ENCODE data around the gene TET2. TPM values are rescaled to one million over a fixed set of nuclear protein-coding genes. Genes with fewer than 3 reads are reported as not detected.

The TET2 gene
- total RNA-seq, 4 donors from 2014 or later = 22.0 to 31.5 (median 28.0) TPM

DNA sequence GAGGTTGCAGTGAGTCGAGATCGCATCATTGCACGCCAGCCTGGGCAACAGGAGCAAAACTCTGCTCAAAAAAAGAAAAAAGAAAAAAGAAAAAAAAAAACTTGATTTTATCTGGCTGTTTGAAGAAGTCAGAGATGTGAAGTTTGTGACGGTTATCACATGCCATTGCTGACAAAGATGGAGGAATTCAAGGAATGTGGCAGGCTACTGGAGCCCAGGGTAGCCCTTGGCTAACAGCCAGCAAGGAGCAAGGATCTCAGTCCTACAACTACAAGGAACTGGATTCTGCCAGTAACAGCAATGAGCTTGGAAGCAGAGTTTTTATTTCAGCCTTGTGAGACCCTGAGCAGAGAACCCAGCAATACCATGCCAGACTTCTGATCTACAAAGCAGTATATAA, 24.3 kb upstream of the TET2 start:
- WGBS = 78% methylated on average over 4 of the region's 4 CpGs
- Histone ChIP-seq H3K27ac (replicated peaks in 1 of 4) (no peak overlapping the region), H3K27me3 (no peaks in the 10 kb centered on the region), H3K9me3 (no peaks in the 10 kb centered on the region), H3K4me3 (no peak overlapping the region), H3K4me1 (no peaks in the 10 kb centered on the region), H3K36me3 (no peaks in the 10 kb centered on the region)
- no peak for DNase-seq (ENCODE audit: extremely low spot score)
- TF ChIP-seq EP300 (IDR thresholded peaks at IDR 0.05) (no peak), POLR2AphosphoS5 (IDR thresholded peaks at IDR 0.05) (no peak), POLR2A (IDR thresholded peaks at IDR 0.05; ENCODE audit: low read depth) (no peak)
- TF ChIP-seq, protein P1, sequence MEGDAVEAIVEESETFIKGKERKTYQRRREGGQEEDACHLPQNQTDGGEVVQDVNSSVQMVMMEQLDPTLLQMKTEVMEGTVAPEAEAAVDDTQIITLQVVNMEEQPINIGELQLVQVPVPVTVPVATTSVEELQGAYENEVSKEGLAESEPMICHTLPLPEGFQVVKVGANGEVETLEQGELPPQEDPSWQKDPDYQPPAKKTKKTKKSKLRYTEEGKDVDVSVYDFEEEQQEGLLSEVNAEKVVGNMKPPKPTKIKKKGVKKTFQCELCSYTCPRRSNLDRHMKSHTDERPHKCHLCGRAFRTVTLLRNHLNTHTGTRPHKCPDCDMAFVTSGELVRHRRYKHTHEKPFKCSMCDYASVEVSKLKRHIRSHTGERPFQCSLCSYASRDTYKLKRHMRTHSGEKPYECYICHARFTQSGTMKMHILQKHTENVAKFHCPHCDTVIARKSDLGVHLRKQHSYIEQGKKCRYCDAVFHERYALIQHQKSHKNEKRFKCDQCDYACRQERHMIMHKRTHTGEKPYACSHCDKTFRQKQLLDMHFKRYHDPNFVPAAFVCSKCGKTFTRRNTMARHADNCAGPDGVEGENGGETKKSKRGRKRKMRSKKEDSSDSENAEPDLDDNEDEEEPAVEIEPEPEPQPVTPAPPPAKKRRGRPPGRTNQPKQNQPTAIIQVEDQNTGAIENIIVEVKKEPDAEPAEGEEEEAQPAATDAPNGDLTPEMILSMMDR (IDR thresholded peaks at IDR 0.05) = no peak
- intact Hi-C loops (cut with DNase I) = no loop called here

DNA sequence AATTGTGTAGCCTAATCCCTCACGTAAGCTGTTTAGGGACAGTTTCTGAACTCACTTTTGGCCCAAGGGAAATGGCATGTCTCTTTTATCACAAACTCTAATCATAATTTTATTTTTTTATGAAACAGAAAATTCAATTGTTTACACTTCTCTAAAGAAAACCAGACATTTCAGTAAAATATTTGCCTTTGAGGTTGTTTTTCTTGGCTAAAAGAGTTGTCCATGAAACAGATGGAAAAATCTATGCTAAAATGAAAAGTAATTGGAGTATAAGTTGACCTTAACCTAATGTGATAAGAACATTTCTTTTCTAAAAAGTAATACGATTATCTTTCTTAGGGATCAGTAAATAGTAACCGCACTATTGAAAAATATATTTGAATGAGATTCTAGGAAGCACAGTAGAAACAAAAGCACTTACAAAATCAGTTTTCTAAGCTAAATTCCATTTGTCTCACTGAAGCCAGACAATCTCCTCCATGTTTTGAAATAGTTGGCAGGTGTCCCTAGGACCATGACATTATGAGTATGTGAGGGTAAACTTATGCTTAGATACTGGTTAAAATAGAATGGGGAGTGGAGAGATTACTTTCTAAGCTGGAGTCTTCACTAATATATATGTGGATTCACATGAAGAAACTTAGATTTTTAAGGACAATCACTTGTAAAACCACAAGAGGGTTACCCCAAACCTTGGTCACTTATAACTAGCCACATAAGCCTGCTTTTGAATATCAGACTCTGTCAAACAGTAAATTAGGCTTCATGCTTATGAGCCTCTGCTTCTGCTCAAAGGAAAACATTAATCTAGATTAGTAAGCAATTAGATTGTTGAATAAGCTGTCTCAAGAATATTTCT, 20.1 kb upstream of the TET2 start:
- Histone ChIP-seq H3K27me3 (no peaks in the 10 kb centered on the region), H3K9me3 (no peaks in the 10 kb centered on the region), H3K4me1 (no peaks in the 10 kb centered on the region), H3K27ac (replicated peaks in 1 of 4) (no peak overlapping the region), H3K4me3 (no peak overlapping the region), H3K36me3 (no peaks in the 10 kb centered on the region)
- TF ChIP-seq POLR2AphosphoS5 (IDR thresholded peaks at IDR 0.05) = no peak
- TF ChIP-seq POLR2A (IDR thresholded peaks at IDR 0.05; ENCODE audit: low read depth) = no peak
- TF ChIP-seq, protein P1 (IDR thresholded peaks at IDR 0.05) = no peak
- TF ChIP-seq EP300 (IDR thresholded peaks at IDR 0.05) = no peak
- no peak for DNase-seq (ENCODE audit: extremely low spot score)
- WGBS = 64% methylated on average over 3 of the region's 3 CpGs
- intact Hi-C loops (cut with DNase I) = no loop called here

DNA sequence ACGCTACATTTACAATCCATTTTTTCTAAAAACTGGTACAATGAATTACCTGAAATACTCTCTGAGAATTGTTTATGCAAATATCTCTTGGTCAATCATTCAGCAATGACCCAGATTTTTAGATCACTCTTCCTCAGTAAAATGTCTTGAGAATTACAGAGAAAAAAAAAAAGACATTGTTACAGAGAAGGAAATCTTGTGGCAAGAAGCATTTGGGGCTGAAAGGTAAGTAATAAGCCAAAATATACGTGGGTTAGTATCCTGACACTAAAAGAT, 19.6 kb upstream of the TET2 start:
- intact Hi-C loops (cut with DNase I) = no loop called here

DNA sequence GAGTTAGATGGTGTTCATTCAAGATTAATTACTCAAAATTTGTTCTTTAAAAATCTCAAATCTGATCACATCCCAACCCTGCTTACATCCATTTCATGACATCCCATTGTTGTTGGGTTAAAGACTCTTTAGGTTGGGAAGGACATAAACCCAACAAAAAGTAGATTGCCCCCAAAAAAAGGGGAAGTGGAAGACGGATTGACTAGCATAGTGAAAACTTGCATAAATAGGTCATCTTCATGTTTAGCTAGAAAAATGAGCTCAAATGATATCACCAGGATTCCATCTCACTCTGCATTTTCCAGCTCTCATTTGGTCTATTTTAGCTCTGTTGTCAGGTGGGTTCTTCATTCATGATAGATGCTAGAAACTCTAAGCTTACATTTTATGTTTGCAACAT, 18.5 kb upstream of the TET2 start:
- intact Hi-C loops (cut with DNase I) = no loop called here
- no peaks in the 10 kb centered on the region for H3K4me1 ChIP-seq
- no peak overlapping the region for H3K27ac ChIP-seq (replicated peaks in 1 of 4)
- H3K36me3 ChIP-seq = no peaks in the 10 kb centered on the region
- DNase-seq (ENCODE audit: extremely low spot score) = no peak
- no peak overlapping the region for H3K4me3 ChIP-seq
- H3K9me3 ChIP-seq = no peaks in the 10 kb centered on the region
- no peaks in the 10 kb centered on the region for H3K27me3 ChIP-seq
- 76% methylated on average over 1 of the region's 1 CpG for WGBS
- no peak for TF ChIP-seq EP300 (IDR thresholded peaks at IDR 0.05)
- TF ChIP-seq POLR2A (IDR thresholded peaks at IDR 0.05; ENCODE audit: low read depth) = no peak
- TF ChIP-seq, protein P1 (IDR thresholded peaks at IDR 0.05) = no peak
- TF ChIP-seq POLR2AphosphoS5 (IDR thresholded peaks at IDR 0.05) = no peak

More for the DNA sequence above, 19.6 kb upstream of the TET2 start:
- 69% methylated on average over 2 of the region's 2 CpGs for WGBS
- no peaks in the 10 kb centered on the region for H3K27me3 ChIP-seq
- no peaks in the 10 kb centered on the region for H3K4me1 ChIP-seq
- no peak for DNase-seq (ENCODE audit: extremely low spot score)
- H3K36me3 ChIP-seq = no peaks in the 10 kb centered on the region
- H3K4me3 ChIP-seq = no peak overlapping the region
- TF ChIP-seq POLR2A (IDR thresholded peaks at IDR 0.05; ENCODE audit: low read depth) (no peak), EP300 (IDR thresholded peaks at IDR 0.05) (no peak), POLR2AphosphoS5 (IDR thresholded peaks at IDR 0.05) (no peak)
- TF ChIP-seq, protein P1 (IDR thresholded peaks at IDR 0.05) = no peak
- H3K27ac ChIP-seq (replicated peaks in 1 of 4) = no peak overlapping the region
- H3K9me3 ChIP-seq = no peaks in the 10 kb centered on the region
